SK-N-SH (cell line): ENCODE results near the gene P2RY8.

Experiments used
- JUND ChIP-seq: IDR thresholded peaks from 2 replicates; pipeline ENCODE4 v1.4.0; 2012
- MAX ChIP-seq: IDR thresholded peaks from 2 replicates; pipeline ENCODE4 v1.4.0; 2012; ENCODE audit warnings: low read depth
- NRF1 ChIP-seq: IDR thresholded peaks from 2 replicates; pipeline ENCODE4 v1.6.1; 2012; ENCODE audit warnings: low read depth, mild to moderate bottlenecking, low read length
- PBX3 ChIP-seq: IDR thresholded peaks from 2 replicates; pipeline ENCODE4; 2012
- POLR2AphosphoS5 ChIP-seq: IDR thresholded peaks from 2 replicates; pipeline ENCODE4 v1.6.1; 2012; ENCODE audit warnings: low read depth, low read length
- RAD21 ChIP-seq: IDR thresholded peaks from 2 replicates; pipeline ENCODE4 v1.6.1; 2012; ENCODE audit warnings: mild to moderate bottlenecking, low read length
- SMC3 ChIP-seq: IDR thresholded peaks from 2 replicates; pipeline ENCODE4 v1.6.1; 2012; ENCODE audit warnings: low read depth, low read length, improper control_type of control experiment
- TAF1 ChIP-seq: IDR thresholded peaks from 2 replicates; pipeline ENCODE4 v1.6.1; 2012; ENCODE audit warnings: low read depth, mild to moderate bottlenecking, low read length, moderate library complexity, borderline replicate concordance
- USF1 ChIP-seq: IDR thresholded peaks from 2 replicates; pipeline ENCODE4 v1.4.0; 2012; ENCODE audit warnings: low read depth, borderline replicate concordance
- TF ChIP-seq, protein P1 (sequence below): fragments of 200-600 bp; sonication (generic); IDR thresholded peaks from 2 replicates; pipeline ENCODE4 v1.6.1; 2017; ENCODE audit warnings: antibody characterized with exemption, mild to moderate bottlenecking, moderate library complexity
- TF ChIP-seq, protein P2 (sequence below): fragments of 150-350 bp; IDR thresholded peaks from 2 replicates; pipeline ENCODE4 v1.6.1; 2017; ENCODE audit warnings: antibody characterized with exemption, low read length, low read depth, borderline replicate concordance

- TF ChIP-seq, protein P1, sequence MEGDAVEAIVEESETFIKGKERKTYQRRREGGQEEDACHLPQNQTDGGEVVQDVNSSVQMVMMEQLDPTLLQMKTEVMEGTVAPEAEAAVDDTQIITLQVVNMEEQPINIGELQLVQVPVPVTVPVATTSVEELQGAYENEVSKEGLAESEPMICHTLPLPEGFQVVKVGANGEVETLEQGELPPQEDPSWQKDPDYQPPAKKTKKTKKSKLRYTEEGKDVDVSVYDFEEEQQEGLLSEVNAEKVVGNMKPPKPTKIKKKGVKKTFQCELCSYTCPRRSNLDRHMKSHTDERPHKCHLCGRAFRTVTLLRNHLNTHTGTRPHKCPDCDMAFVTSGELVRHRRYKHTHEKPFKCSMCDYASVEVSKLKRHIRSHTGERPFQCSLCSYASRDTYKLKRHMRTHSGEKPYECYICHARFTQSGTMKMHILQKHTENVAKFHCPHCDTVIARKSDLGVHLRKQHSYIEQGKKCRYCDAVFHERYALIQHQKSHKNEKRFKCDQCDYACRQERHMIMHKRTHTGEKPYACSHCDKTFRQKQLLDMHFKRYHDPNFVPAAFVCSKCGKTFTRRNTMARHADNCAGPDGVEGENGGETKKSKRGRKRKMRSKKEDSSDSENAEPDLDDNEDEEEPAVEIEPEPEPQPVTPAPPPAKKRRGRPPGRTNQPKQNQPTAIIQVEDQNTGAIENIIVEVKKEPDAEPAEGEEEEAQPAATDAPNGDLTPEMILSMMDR: no peak
- no peak for TF ChIP-seq NRF1
- no peak for TF ChIP-seq POLR2AphosphoS5
- no peak for TF ChIP-seq JUND
- TF ChIP-seq RAD21: no peak
- TF ChIP-seq MAX: no peak
- no peak for TF ChIP-seq PBX3
- no peak for TF ChIP-seq TAF1
- TF ChIP-seq SMC3: no peak
- TF ChIP-seq USF1: no peak
- TF ChIP-seq, protein P2, sequence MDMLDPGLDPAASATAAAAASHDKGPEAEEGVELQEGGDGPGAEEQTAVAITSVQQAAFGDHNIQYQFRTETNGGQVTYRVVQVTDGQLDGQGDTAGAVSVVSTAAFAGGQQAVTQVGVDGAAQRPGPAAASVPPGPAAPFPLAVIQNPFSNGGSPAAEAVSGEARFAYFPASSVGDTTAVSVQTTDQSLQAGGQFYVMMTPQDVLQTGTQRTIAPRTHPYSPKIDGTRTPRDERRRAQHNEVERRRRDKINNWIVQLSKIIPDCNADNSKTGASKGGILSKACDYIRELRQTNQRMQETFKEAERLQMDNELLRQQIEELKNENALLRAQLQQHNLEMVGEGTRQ: no peak
Measured at GRCh38 chrX:1551959-1552546, 15.1 kb upstream of the P2RY8 start.
